Activated CD8-positive, alpha-beta memory T cell treated with anti-CD3 and anti-CD28 coated beads, Interleukin-2, amount 10 ng/mL, durations not matched to agents 7 days and 5 days (primary cell): Measurements from ENCODE around the gene RBM24. TPM values are rescaled to one million over a fixed set of nuclear protein-coding genes. Genes with fewer than 3 reads are reported as not detected.

ENCODE experiments used
- ATAC-seq: fragments of 150-1000 bp; cut with Tn5 transposase; one replicate; pipeline ENCODE4 v1.10.0; 2021; ENCODE audit warnings: moderate library complexity
- CTCF ChIA-PET: fragments of 350-600 bp; sonication (Branson Sonifier 250); formaldehyde crosslinking; loops from one replicate; lab custom pipeline; 2021; ENCODE audit warnings: antibody characterized with exemption; lab: Charles Lee
- DNase-seq: peaks from one replicate; pipeline ENCODE4 v3.0.0-alpha.2; 2020
- H3K27ac Mint-ChIP-seq: one replicate; pipeline ENCODE4 v1.8.0; 2021; ENCODE audit warnings: mild to moderate bottlenecking, mixed read lengths
- H3K27me3 Mint-ChIP-seq: one replicate; pipeline ENCODE4 v1.8.0; 2021; ENCODE audit warnings: mixed read lengths
- H3K36me3 Mint-ChIP-seq: one replicate; pipeline ENCODE4 v1.8.0; 2021; ENCODE audit warnings: mild to moderate bottlenecking, mixed read lengths
- H3K4me1 Mint-ChIP-seq: one replicate; pipeline ENCODE4 v1.8.0; 2021; ENCODE audit warnings: mixed read lengths
- H3K4me3 Mint-ChIP-seq: one replicate; pipeline ENCODE4 v1.8.0; 2021; ENCODE audit warnings: mild to moderate bottlenecking, moderate library complexity, mixed read lengths
- H3K9me3 Mint-ChIP-seq: one replicate; pipeline ENCODE4 v1.8.0; 2022; ENCODE audit warnings: low read depth, mixed read lengths
- total RNA-seq, 2 experiments: library from RNA; stranded (reverse); gene quantifications; one replicate each; pipeline ENCODE4 v1.2.3, GENCODE V29; 2021

Gene RBM24
- not detected for total RNA-seq

- CTCF ChIA-PET, result no interaction called here
- DNase-seq, result peak; percentile 47
- H3K9me3 Mint-ChIP-seq, result peaks cover 1% of the 10 kb centered on the region
- H3K36me3 Mint-ChIP-seq, result no peaks in the 10 kb centered on the region
- H3K27me3 Mint-ChIP-seq, result peaks cover 78% of the 10 kb centered on the region
- H3K27ac Mint-ChIP-seq, result no peak within 1 kb of the TSS
- ATAC-seq, result no peak
- peak within 1 kb of the TSS; percentile 44 for H3K4me3 Mint-ChIP-seq
- peaks cover 10% of the 10 kb centered on the region for H3K4me1 Mint-ChIP-seq
Measured at GRCh38 chr6:17281100-17281496, at the start of gene RBM24. RBM24 (plus strand) TSS chr6:17281361; CDS start chr6:17281582, 221 bp downstream.

- no peak for DNase-seq
- Mint-ChIP-seq H3K9me3 (no peaks in the 10 kb centered on the region), H3K4me1 (no peaks in the 10 kb centered on the region), H3K27ac (no peak overlapping the region), H3K36me3 (no peaks in the 10 kb centered on the region), H3K4me3 (no peak overlapping the region), H3K27me3 (no peaks in the 10 kb centered on the region)
- CTCF ChIA-PET, result no interaction called here
- no peak for ATAC-seq
Measured at GRCh38 chr6:17233531-17233930, 47.6 kb upstream of the RBM24 start.

GRCh38 chr6:17237246-17237645, 43.9 kb upstream of the RBM24 start:
- no peak overlapping the region for H3K27ac Mint-ChIP-seq
- H3K9me3 Mint-ChIP-seq, result no peaks in the 10 kb centered on the region
- no peak overlapping the region for H3K4me3 Mint-ChIP-seq
- ATAC-seq, result no peak
- DNase-seq, result no peak
- H3K4me1 Mint-ChIP-seq, result no peaks in the 10 kb centered on the region
- no peaks in the 10 kb centered on the region for H3K27me3 Mint-ChIP-seq
- no peaks in the 10 kb centered on the region for H3K36me3 Mint-ChIP-seq
- CTCF ChIA-PET, result no interaction called here

- CTCF ChIA-PET, result no interaction called here
- H3K4me3 Mint-ChIP-seq, result no peak overlapping the region
- no peaks in the 10 kb centered on the region for H3K36me3 Mint-ChIP-seq
- no peaks in the 10 kb centered on the region for H3K9me3 Mint-ChIP-seq
- DNase-seq (no peak), ATAC-seq (no peak)
- H3K27ac Mint-ChIP-seq, result no peak overlapping the region
- H3K4me1 Mint-ChIP-seq, result no peaks in the 10 kb centered on the region
- H3K27me3 Mint-ChIP-seq, result no peaks in the 10 kb centered on the region
Measured at GRCh38 chr6:17239260-17239659, 41.9 kb upstream of the RBM24 start.

GRCh38 chr6:17240803-17241500, 40.2 kb upstream of the RBM24 start:
- Mint-ChIP-seq H3K27me3 (no peaks in the 10 kb centered on the region), H3K9me3 (no peaks in the 10 kb centered on the region), H3K36me3 (no peaks in the 10 kb centered on the region), H3K27ac (no peak overlapping the region), H3K4me3 (no peak overlapping the region), H3K4me1 (no peaks in the 10 kb centered on the region)
- ATAC-seq (no peak), DNase-seq (no peak)
- CTCF ChIA-PET, result no interaction called here

- no peaks in the 10 kb centered on the region for H3K4me1 Mint-ChIP-seq
- no peaks in the 10 kb centered on the region for H3K36me3 Mint-ChIP-seq
- CTCF ChIA-PET, result no interaction called here
- H3K9me3 Mint-ChIP-seq, result no peaks in the 10 kb centered on the region
- H3K4me3 Mint-ChIP-seq, result no peak overlapping the region
- no peaks in the 10 kb centered on the region for H3K27me3 Mint-ChIP-seq
- DNase-seq (no peak), ATAC-seq (no peak)
- no peak overlapping the region for H3K27ac Mint-ChIP-seq
Measured at GRCh38 chr6:17242087-17242486, 39.1 kb upstream of the RBM24 start.

GRCh38 chr6:17250237-17250636, 30.9 kb upstream of the RBM24 start:
- H3K9me3 Mint-ChIP-seq, result no peaks in the 10 kb centered on the region
- no peak for DNase-seq
- H3K27ac Mint-ChIP-seq, result no peak overlapping the region
- no peak overlapping the region for H3K4me3 Mint-ChIP-seq
- no peaks in the 10 kb centered on the region for H3K27me3 Mint-ChIP-seq
- H3K36me3 Mint-ChIP-seq, result no peaks in the 10 kb centered on the region
- no peaks in the 10 kb centered on the region for H3K4me1 Mint-ChIP-seq
- no peak for ATAC-seq
- CTCF ChIA-PET, result no interaction called here

- Mint-ChIP-seq H3K36me3 (no peaks in the 10 kb centered on the region), H3K4me3 (no peak overlapping the region), H3K4me1 (no peaks in the 10 kb centered on the region), H3K27me3 (no peaks in the 10 kb centered on the region), H3K9me3 (no peaks in the 10 kb centered on the region), H3K27ac (no peak overlapping the region)
- ATAC-seq, result no peak
- CTCF ChIA-PET, result no interaction called here
- no peak for DNase-seq
Measured at GRCh38 chr6:17251953-17252352, 29.2 kb upstream of the RBM24 start.

GRCh38 chr6:17258749-17259148, 22.4 kb upstream of the RBM24 start:
- Mint-ChIP-seq H3K27me3 (peaks cover 5% of the 10 kb centered on the region), H3K4me1 (no peaks in the 10 kb centered on the region), H3K4me3 (no peak overlapping the region), H3K27ac (no peak overlapping the region), H3K9me3 (no peaks in the 10 kb centered on the region), H3K36me3 (no peaks in the 10 kb centered on the region)
- no peak for DNase-seq
- ATAC-seq, result no peak
- CTCF ChIA-PET, result no interaction called here

GRCh38 chr6:17265570-17265969, 15.6 kb upstream of the RBM24 start:
- Mint-ChIP-seq H3K27ac (no peak overlapping the region), H3K36me3 (no peaks in the 10 kb centered on the region), H3K27me3 (no peaks in the 10 kb centered on the region), H3K4me3 (no peak overlapping the region), H3K9me3 (no peaks in the 10 kb centered on the region), H3K4me1 (no peaks in the 10 kb centered on the region)
- no peak for ATAC-seq
- CTCF ChIA-PET, result no interaction called here
- no peak for DNase-seq

GRCh38 chr6:17267566-17267965, 13.6 kb upstream of the RBM24 start:
- Mint-ChIP-seq H3K27ac (no peak overlapping the region), H3K9me3 (no peaks in the 10 kb centered on the region), H3K4me1 (no peaks in the 10 kb centered on the region)

GRCh38 chr6:17268114-17268513, 13.0 kb upstream of the RBM24 start:
- CTCF ChIA-PET, result no interaction called here
- Mint-ChIP-seq H3K27me3 (no peaks in the 10 kb centered on the region), H3K36me3 (no peaks in the 10 kb centered on the region), H3K9me3 (no peaks in the 10 kb centered on the region), H3K4me3 (no peak overlapping the region), H3K27ac (no peak overlapping the region), H3K4me1 (no peaks in the 10 kb centered on the region)
- no peak for DNase-seq
- no peak for ATAC-seq

More at GRCh38 chr6:17267566-17267965, 13.6 kb upstream of the RBM24 start:
- no peak for DNase-seq
- Mint-ChIP-seq H3K4me3 (no peak overlapping the region), H3K36me3 (no peaks in the 10 kb centered on the region), H3K27me3 (no peaks in the 10 kb centered on the region)
- no peak for ATAC-seq
- CTCF ChIA-PET, result no interaction called here

- Mint-ChIP-seq H3K27ac (no peak overlapping the region), H3K9me3 (no peaks in the 10 kb centered on the region), H3K4me3 (no peak overlapping the region), H3K36me3 (no peaks in the 10 kb centered on the region), H3K27me3 (peaks cover 5% of the 10 kb centered on the region), H3K4me1 (no peaks in the 10 kb centered on the region)
- DNase-seq, result no peak
- CTCF ChIA-PET, result no interaction called here
- no peak for ATAC-seq
Measured at GRCh38 chr6:17269840-17270239, 11.3 kb upstream of the RBM24 start.

- Mint-ChIP-seq H3K36me3 (no peaks in the 10 kb centered on the region), H3K4me3 (no peak overlapping the region), H3K27me3 (peaks cover 7% of the 10 kb centered on the region), H3K9me3 (no peaks in the 10 kb centered on the region), H3K27ac (no peak overlapping the region), H3K4me1 (no peaks in the 10 kb centered on the region)
- no peak for ATAC-seq
- CTCF ChIA-PET, result no interaction called here
- DNase-seq, result no peak
Measured at GRCh38 chr6:17271628-17272027, 9.5 kb upstream of the RBM24 start.

- CTCF ChIA-PET, result no interaction called here
- Mint-ChIP-seq H3K36me3 (no peaks in the 10 kb centered on the region), H3K4me1 (peaks cover 5% of the 10 kb centered on the region), H3K27me3 (peaks cover 49% of the 10 kb centered on the region), H3K27ac (no peak overlapping the region), H3K4me3 (no peak overlapping the region), H3K9me3 (no peaks in the 10 kb centered on the region)
- no peak for DNase-seq
- no peak for ATAC-seq
Measured at GRCh38 chr6:17276766-17277165, 4.4 kb upstream of the RBM24 start.
